ENCODE results near the gene AGAP3.

Gene AGAP3

GRCh38 chr7:151131592-151132293 lies 45.5 kb downstream of the AGAP3 start:
- H3K79me2 ChIP-seq (ENCODE audit: low read length) = no peaks in the 10 kb centered on the region
- H3K4me3 ChIP-seq (ENCODE audit: low read length) = no peak overlapping the region
- H3K27ac ChIP-seq (ENCODE audit: low read length) = no peak overlapping the region
- no peak overlapping the region for H3K4me2 ChIP-seq (ENCODE audit: low read length)
- H3K36me3 ChIP-seq (replicated peaks; ENCODE audit: low read depth, low read length) = no peaks in the 10 kb centered on the region
- no peak overlapping the region for H2AFZ ChIP-seq (ENCODE audit: low read depth, low read length)
- no peaks in the 10 kb centered on the region for H3K27me3 ChIP-seq (ENCODE audit: low read depth, low read length)
- no peaks in the 10 kb centered on the region for H3K4me1 ChIP-seq (ENCODE audit: low read length)
- TF ChIP-seq EZH2phosphoT487 (IDR thresholded peaks at IDR 0.05; ENCODE audit: low read depth) (no peak), CTCF (IDR thresholded peaks at IDR 0.05; ENCODE audit: low read depth, low read length) (no peak)
- no peak overlapping the region for H3K9ac ChIP-seq (ENCODE audit: low read length)
- peaks cover 4% of the 10 kb centered on the region; the same call in 1 of the 2 replicates for H4K20me1 ChIP-seq (ENCODE audit: insufficient read depth, low read length)
- no peaks in the 10 kb centered on the region for H3K9me3 ChIP-seq (ENCODE audit: insufficient read depth, low read length)

GRCh38 chr7:151132461-151133205 lies 46.4 kb downstream of the AGAP3 start:
- no peak overlapping the region for H3K27ac ChIP-seq (ENCODE audit: low read length)
- H2AFZ ChIP-seq (ENCODE audit: low read depth, low read length) = no peak overlapping the region
- no peak overlapping the region for H3K4me2 ChIP-seq (ENCODE audit: low read length)
- no peaks in the 10 kb centered on the region for H3K27me3 ChIP-seq (ENCODE audit: low read depth, low read length)
- H3K79me2 ChIP-seq (ENCODE audit: low read length) = no peaks in the 10 kb centered on the region
- no peak overlapping the region for H3K9ac ChIP-seq (ENCODE audit: low read length)
- H3K4me3 ChIP-seq (ENCODE audit: low read length) = no peak overlapping the region
- TF ChIP-seq CTCF (IDR thresholded peaks at IDR 0.05; ENCODE audit: low read depth, low read length) (no peak), EZH2phosphoT487 (IDR thresholded peaks at IDR 0.05; ENCODE audit: low read depth) (no peak)
- no peaks in the 10 kb centered on the region; the same call in 1 of the 2 replicates for H4K20me1 ChIP-seq (ENCODE audit: insufficient read depth, low read length)
- H3K9me3 ChIP-seq (ENCODE audit: insufficient read depth, low read length) = no peaks in the 10 kb centered on the region
- H3K4me1 ChIP-seq (ENCODE audit: low read length) = no peaks in the 10 kb centered on the region
- no peaks in the 10 kb centered on the region for H3K36me3 ChIP-seq (replicated peaks; ENCODE audit: low read depth, low read length)

GRCh38 chr7:151133266-151133985 lies 47.2 kb downstream of the AGAP3 start:
- Histone ChIP-seq H3K9ac (ENCODE audit: low read length) (no peak overlapping the region), H3K4me3 (ENCODE audit: low read length) (no peak overlapping the region), H4K20me1 (ENCODE audit: insufficient read depth, low read length) (no peaks in the 10 kb centered on the region), H3K4me2 (ENCODE audit: low read length) (no peak overlapping the region), H3K27ac (ENCODE audit: low read length) (no peak overlapping the region), H3K9me3 (ENCODE audit: insufficient read depth, low read length) (no peaks in the 10 kb centered on the region), H2AFZ (ENCODE audit: low read depth, low read length) (no peak overlapping the region), H3K79me2 (ENCODE audit: low read length) (no peaks in the 10 kb centered on the region), H3K36me3 (replicated peaks; ENCODE audit: low read depth, low read length) (no peaks in the 10 kb centered on the region), H3K27me3 (ENCODE audit: low read depth, low read length) (no peaks in the 10 kb centered on the region), H3K4me1 (ENCODE audit: low read length) (no peaks in the 10 kb centered on the region)
- no peak for TF ChIP-seq CTCF (IDR thresholded peaks at IDR 0.05; ENCODE audit: low read depth, low read length)

All from OCI-LY3 (cell line).